SU-DHL-6 (cell line): ENCODE data around the gene SRXN1.
"Not testable (repeated sequence)": the region's sequence is repeated elsewhere in the genome, so short reads cannot be mapped to it uniquely, and the experiment has no call there.

Source experiments
- H2AFZ ChIP-seq: fragments of 200-600 bp; sonication (generic); 2 replicates; pipeline ENCODE4 v1.6.1; 2014; ENCODE audit warnings: low read depth, mild to moderate bottlenecking, moderate library complexity, mixed read lengths, antibody characterized with exemption, low read length; ENCODE audit not compliant: severe bottlenecking
- H3F3A ChIP-seq: fragments of 200-600 bp; shearing (Covaris generic); 2 replicates; pipeline ENCODE4 v1.6.0; 2016; ENCODE audit warnings: antibody characterized with exemption, mild to moderate bottlenecking; ENCODE audit not compliant: insufficient read depth
- H3K27ac ChIP-seq: fragments of 200-600 bp; sonication (generic); 2 replicates; pipeline ENCODE4 v1.5.1; 2016; ENCODE audit warnings: low read depth, mild to moderate bottlenecking, low read length, moderate library complexity, mixed read lengths
- H3K27me3 ChIP-seq: fragments of 200-600 bp; sonication (generic), shearing (Covaris generic); 2 replicates; pipeline ENCODE4 v1.6.0; 2014; ENCODE audit warnings: mild to moderate bottlenecking, low read length
- H3K36me3 ChIP-seq: fragments of 200-600 bp; sonication (generic); 2 replicates; pipeline ENCODE4 v1.6.1; 2014; ENCODE audit warnings: mild to moderate bottlenecking, low read length, mixed read lengths
- H3K4me2 ChIP-seq: fragments of 300-600, 200-600 bp; shearing (Covaris generic), sonication (generic); 2 replicates; pipeline ENCODE4 v1.6.0; 2014; ENCODE audit warnings: low read length, low read depth, mild to moderate bottlenecking; ENCODE audit not compliant: poor library complexity, severe bottlenecking
- H3K4me3 ChIP-seq: fragments of 200-600 bp; sonication (generic); 2 replicates; pipeline ENCODE4 v1.5.1; 2014; ENCODE audit warnings: antibody characterized with exemption, low read length, mild to moderate bottlenecking, mixed read lengths; ENCODE audit not compliant: insufficient read depth, poor library complexity, severe bottlenecking
- H3K79me2 ChIP-seq: fragments of 200-600 bp; sonication (generic); 2 replicates; pipeline ENCODE4 v1.6.1; 2014; ENCODE audit warnings: mild to moderate bottlenecking, low read length, moderate library complexity; ENCODE audit not compliant: insufficient read depth
- H3K9ac ChIP-seq: fragments of 200-600 bp; sonication (generic); 2 replicates; pipeline ENCODE4 v1.7.0; 2014; ENCODE audit warnings: mild to moderate bottlenecking, low read length
- H3K9me2 ChIP-seq: fragments of 200-600 bp; sonication (generic); replicated peaks from 2 replicates; pipeline ENCODE4 v1.6.1; 2014; ENCODE audit warnings: low read length; ENCODE audit not compliant: insufficient read depth
- H3K9me3 ChIP-seq: fragments of 200-600 bp; sonication (generic); 2 replicates; pipeline ENCODE4 v1.6.1; 2014; ENCODE audit warnings: low read length, mixed read lengths; ENCODE audit not compliant: insufficient read depth
- H4K20me1 ChIP-seq: fragments of 200-600 bp; sonication (generic); 2 replicates; pipeline ENCODE4 v1.6.1; 2014; ENCODE audit warnings: low read depth, mild to moderate bottlenecking, antibody characterized with exemption, low read length, moderate library complexity, mixed read lengths
- EZH2phosphoT487 ChIP-seq: fragments of 200-600 bp; sonication (generic), shearing (Covaris generic); conservative IDR thresholded peaks from 2 replicates; pipeline ENCODE4 v1.6.1; 2018; ENCODE audit warnings: mild to moderate bottlenecking, antibody characterized with exemption, low read length, moderate library complexity, mixed read lengths
- TF ChIP-seq, protein P1 (sequence below): fragments of 200-600 bp; sonication (generic); IDR thresholded peaks from one replicate; pipeline ENCODE4 v1.5.1; 2017; ENCODE audit warnings: antibody characterized with exemption, mild to moderate bottlenecking, low read length, moderate library complexity; ENCODE audit not compliant: insufficient read depth, poor library complexity, severe bottlenecking

Gene SRXN1

GRCh38 chr20:695165-695866 is 42.3 kb upstream of the SRXN1 start:
- no peaks in the 10 kb centered on the region for H3K27me3 ChIP-seq
- H3K4me3 ChIP-seq: no peak overlapping the region
- no peaks in the 10 kb centered on the region for H3K9me2 ChIP-seq
- H4K20me1 ChIP-seq: no peaks in the 10 kb centered on the region
- no peaks in the 10 kb centered on the region for H3K36me3 ChIP-seq
- no peak overlapping the region for H3K9ac ChIP-seq
- no peak overlapping the region for H2AFZ ChIP-seq
- H3K9me3 ChIP-seq: no peaks in the 10 kb centered on the region
- no peaks in the 10 kb centered on the region for H3K79me2 ChIP-seq
- no peak overlapping the region for H3K27ac ChIP-seq
- no peaks in the 10 kb centered on the region for H3F3A ChIP-seq
- H3K4me2 ChIP-seq: no peak overlapping the region
- TF ChIP-seq, protein P1, sequence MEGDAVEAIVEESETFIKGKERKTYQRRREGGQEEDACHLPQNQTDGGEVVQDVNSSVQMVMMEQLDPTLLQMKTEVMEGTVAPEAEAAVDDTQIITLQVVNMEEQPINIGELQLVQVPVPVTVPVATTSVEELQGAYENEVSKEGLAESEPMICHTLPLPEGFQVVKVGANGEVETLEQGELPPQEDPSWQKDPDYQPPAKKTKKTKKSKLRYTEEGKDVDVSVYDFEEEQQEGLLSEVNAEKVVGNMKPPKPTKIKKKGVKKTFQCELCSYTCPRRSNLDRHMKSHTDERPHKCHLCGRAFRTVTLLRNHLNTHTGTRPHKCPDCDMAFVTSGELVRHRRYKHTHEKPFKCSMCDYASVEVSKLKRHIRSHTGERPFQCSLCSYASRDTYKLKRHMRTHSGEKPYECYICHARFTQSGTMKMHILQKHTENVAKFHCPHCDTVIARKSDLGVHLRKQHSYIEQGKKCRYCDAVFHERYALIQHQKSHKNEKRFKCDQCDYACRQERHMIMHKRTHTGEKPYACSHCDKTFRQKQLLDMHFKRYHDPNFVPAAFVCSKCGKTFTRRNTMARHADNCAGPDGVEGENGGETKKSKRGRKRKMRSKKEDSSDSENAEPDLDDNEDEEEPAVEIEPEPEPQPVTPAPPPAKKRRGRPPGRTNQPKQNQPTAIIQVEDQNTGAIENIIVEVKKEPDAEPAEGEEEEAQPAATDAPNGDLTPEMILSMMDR: no peak
- TF ChIP-seq EZH2phosphoT487: no peak

DNA sequence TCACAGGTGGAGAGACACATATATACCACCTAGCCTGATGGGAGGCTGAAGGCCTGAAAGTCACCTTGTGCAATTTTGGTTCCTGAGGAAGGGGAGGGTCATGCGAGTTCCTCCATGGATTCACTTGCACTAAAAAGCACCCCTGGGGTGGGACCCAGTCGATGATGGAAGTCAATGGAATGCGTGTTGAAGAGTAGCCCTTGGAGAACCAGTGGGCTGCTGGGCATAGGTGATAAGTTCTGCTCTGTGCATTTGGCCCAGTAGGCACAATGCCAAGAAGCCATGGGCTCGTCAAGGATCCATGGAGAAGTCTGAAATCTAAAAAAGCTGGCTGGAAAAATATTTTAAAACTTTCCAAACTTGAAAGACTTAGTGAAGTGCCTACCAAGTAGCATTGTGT is 41.5 kb upstream of the SRXN1 start:
- no peak for TF ChIP-seq EZH2phosphoT487
- TF ChIP-seq, protein P1: no peak
- H4K20me1 ChIP-seq: no peaks in the 10 kb centered on the region
- no peak overlapping the region for H2AFZ ChIP-seq
- H3K27ac ChIP-seq: no peak overlapping the region
- H3K4me3 ChIP-seq: no peak overlapping the region
- no peaks in the 10 kb centered on the region for H3K36me3 ChIP-seq
- no peaks in the 10 kb centered on the region for H3K79me2 ChIP-seq
- no peak overlapping the region for H3K4me2 ChIP-seq
- H3F3A ChIP-seq: no peaks in the 10 kb centered on the region
- no peaks in the 10 kb centered on the region for H3K9me3 ChIP-seq
- no peaks in the 10 kb centered on the region for H3K9me2 ChIP-seq
- no peak overlapping the region for H3K9ac ChIP-seq
- H3K27me3 ChIP-seq: no peaks in the 10 kb centered on the region

DNA sequence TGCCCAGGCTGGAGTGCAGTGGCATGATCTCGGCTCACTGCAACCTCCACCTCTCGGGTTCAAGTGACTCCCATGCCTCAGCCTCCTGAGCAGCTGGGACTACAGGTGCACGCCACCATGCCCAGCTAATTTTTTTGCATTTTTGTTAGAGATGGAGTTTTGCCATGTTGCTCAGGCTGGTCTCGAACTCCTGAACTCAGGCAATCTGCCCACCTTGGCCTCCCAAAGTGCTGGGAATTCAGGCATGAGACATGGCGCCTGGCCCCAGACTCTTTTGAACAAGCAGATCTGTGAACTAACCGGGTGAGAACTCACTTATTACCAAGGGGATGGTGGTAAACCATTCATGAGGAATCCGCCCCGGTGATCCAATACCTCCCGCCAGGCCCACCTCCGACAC is 40.8 kb upstream of the SRXN1 start:
- not testable (repeated sequence) for H3K9me3 ChIP-seq, H3F3A ChIP-seq, H3K27ac ChIP-seq, H3K27me3 ChIP-seq, H3K4me2 ChIP-seq, H3K79me2 ChIP-seq, H3K9ac ChIP-seq, H2AFZ ChIP-seq, H3K36me3 ChIP-seq, H4K20me1 ChIP-seq, H3K9me2 ChIP-seq, H3K4me3 ChIP-seq

- Histone ChIP-seq H3K27me3 (no peaks in the 10 kb centered on the region), H2AFZ (no peak overlapping the region), H3K9me3 (no peaks in the 10 kb centered on the region), H3K36me3 (no peaks in the 10 kb centered on the region), H3K79me2 (no peaks in the 10 kb centered on the region), H3K27ac (no peak overlapping the region), H3F3A (no peaks in the 10 kb centered on the region), H3K9ac (no peak overlapping the region), H3K4me3 (no peak overlapping the region), H3K4me2 (no peak overlapping the region), H3K9me2 (no peaks in the 10 kb centered on the region), H4K20me1 (no peaks in the 10 kb centered on the region)
- TF ChIP-seq, protein P1: no peak
- TF ChIP-seq EZH2phosphoT487: no peak
Observed at GRCh38 chr20:692044-692443, 39.0 kb upstream of the SRXN1 start.
